Cortex of kidney (tissue), 1 donor: ENCODE results near the gene TADA3.

Source experiments
- DNase-seq: peaks from one replicate; lab custom pipeline; 2025; lab: John Stamatoyannopoulos, UW

Gene TADA3

DNA sequence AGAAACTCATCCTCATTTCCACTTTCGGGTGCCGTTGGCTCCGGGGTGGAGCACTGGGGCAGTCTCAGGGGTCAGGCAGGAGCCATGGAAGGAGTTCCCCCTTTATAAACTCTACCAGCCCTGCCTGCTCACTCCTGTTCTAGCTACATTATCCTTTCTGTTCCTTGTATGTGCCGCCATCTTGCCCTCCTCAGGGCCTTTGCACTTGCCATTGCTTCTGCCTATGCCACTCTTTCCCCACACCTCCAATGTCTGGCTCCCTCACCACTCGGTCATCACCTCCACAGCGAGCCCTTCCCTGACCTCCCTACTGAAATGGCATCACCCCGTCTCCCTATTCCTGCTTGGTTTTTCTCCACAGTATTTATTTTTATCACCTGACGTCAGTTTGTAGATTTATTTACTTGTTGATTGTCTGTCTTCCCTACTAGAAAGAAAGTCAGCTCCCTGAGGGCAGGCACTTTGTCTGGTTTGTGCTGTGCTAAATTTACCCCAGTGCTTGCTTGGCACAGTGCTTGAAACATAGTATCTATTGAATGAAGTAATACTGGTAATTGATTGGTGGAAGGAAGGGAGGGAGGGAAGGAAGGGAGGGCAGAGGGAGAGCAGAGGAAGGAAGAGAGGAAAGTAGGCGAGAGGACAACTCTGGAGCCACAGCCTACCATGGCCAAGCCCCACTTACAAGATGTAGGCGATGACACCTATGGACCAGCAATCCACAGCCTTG lies 31.3 kb downstream of the TADA3 start:
- DNase-seq, result no peak

DNA sequence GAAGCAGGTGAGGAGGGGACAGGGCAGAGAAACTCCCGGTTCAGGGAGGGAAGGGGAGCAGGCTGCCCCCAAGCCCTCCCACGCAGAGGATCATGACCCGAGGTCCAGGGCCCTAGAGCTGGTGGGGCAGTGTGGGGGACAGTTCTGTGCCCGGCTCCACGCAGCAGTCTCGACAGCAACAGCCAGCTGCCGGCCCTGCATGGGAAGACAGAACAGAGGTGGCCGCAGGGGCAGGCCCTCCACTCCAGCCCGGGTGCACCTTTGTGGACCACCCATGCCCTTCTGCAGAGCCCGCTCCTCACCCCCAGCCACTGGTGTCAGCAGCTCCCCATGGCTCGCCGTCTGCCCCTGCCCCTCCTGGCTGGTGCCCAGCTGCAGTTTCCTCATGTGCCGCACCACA lies 34.8 kb downstream of the TADA3 start:
- no peak for DNase-seq

DNA sequence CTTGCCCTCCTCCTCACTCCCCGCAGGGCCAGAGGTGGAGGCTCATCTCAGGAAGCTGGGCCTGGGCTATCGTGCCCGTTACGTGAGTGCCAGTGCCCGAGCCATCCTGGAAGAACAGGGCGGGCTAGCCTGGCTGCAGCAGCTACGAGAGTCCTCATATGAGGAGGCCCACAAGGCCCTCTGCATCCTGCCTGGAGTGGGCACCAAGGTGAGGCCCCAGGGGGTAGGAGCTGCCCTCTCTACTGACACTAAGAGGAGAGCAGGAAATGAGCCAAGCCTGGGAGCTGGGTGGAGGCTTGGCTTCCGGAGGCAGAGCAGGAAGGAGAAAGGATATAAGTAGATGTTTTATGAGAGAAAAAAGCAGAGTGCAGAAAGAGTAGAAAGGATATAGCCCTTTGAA lies 37.6 kb downstream of the TADA3 start:
- no peak for DNase-seq

- no peak for DNase-seq
Measured at GRCh38 chr3:9750556-9751411, 41.5 kb downstream of the TADA3 start.

DNA sequence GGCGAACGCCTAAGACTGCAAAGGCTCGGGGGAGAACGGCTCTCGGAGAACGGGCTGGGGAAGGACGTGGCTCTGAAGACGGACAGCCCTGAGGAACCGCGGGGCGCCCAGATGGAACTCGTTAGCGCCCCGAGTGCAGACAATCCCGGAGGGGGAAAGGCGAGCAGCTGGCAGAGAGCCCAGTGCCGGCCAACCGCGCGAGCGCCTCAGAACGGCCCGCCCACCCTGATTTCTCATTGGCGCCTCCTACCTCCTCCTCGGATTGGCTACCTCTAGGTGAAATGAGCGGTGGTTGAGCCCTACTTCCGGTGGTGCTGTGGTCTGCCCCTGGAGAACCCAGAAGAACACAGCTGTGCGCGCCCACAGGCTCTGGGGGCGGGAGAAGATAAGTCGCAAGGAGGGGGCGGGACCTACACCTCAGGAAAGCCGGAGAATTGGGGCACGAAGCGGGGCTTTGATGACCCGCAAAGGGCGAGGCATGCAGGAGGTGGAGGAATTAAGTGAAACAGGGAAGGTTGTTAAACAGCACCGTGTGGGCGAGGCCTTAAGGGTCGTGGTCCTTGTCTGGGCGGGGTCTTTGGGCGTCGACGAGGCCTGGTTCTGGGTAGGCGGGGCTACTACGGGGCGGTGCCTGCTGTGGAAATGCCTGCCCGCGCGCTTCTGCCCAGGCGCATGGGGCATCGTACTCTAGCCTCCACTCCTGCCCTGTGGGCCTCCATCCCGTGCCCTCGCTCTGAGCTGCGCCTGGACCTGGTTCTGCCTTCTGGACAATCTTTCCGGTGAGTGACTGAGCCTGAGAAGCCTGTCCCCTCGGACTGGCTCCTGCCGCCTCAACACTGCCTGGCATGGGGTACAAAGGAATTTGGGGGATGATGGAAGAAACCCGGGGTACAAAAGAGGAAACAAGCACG lies 42.4 kb downstream of the TADA3 start, which contains the start of gene OGG1:
TSS of gene OGG1 (plus strand) at position 308 of the 911 bp plus-strand sequence. CDS start at position 643, 335 bp downstream.
- DNase-seq, result no peak

DNA sequence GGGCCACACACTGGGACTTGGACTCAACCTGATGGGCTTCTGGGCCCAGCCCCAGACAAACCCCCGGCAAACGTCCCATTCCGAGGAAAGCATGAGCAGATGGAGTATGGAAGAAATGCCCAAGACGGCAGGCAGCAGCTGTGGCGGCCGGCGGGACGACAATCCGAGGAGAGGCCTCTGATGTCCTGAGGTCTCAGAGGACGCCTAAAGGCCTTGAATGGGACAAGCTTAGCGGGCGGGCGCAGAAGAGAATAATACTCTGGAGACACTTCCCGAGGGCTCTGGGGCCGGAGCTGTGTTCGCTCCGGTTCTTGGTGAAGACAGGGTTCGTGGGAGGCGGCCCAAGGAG lies 43.0 kb downstream of the TADA3 start:
- no peak for DNase-seq

- DNase-seq, result no peak
Measured at GRCh38 chr3:9748031-9748430, 44.2 kb downstream of the TADA3 start.

DNA sequence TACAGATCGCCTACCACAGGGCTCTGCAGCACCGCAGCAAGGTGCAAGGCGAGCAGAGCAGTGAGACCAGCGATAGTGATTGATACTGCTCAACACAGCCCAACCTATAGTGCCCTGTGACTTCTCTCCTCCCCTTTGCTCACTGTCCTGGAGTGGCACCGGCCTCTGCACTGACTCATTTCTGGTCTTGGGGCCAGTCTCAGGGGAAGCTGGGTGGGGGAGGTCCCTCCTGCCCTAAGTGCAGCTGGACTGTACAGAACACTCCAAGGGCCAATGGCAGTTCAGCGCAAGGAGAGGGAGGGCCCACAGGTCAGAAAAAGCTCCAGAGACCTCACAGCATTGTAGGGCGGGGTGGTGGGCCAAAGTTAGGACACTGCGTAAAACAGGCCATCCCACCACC lies 45.0 kb downstream of the TADA3 start:
- DNase-seq, result no peak

DNA sequence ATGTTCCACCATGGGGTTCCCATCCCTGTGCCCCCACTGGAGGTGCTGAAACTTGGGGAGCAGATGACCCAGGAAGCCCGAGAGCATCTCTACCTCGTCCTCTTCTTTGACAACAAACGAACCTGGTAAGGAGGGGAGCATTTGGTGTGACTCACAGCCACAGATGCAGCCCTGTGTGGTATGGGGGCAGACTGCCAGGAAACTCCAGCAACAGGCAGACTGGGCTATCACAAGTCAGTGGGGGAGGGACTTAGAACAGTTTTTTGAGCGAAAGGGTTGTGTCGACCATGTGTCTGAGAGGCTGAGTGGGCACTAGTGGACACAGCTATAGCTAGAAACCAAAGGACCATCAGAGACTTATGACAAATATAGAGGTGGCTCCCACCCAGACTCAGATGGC lies 45.9 kb downstream of the TADA3 start:
- DNase-seq, result no peak

GRCh38 chr3:9745521-9745920 lies 46.8 kb downstream of the TADA3 start:
- no peak for DNase-seq

- DNase-seq, result no peak
Measured at GRCh38 chr3:9744162-9744561, 48.1 kb downstream of the TADA3 start.

- no peak for DNase-seq
Measured at GRCh38 chr3:9743548-9743947, 48.7 kb downstream of the TADA3 start.

- DNase-seq, result no peak
Measured at GRCh38 chr3:9742560-9742959, 49.7 kb downstream of the TADA3 start.

DNA sequence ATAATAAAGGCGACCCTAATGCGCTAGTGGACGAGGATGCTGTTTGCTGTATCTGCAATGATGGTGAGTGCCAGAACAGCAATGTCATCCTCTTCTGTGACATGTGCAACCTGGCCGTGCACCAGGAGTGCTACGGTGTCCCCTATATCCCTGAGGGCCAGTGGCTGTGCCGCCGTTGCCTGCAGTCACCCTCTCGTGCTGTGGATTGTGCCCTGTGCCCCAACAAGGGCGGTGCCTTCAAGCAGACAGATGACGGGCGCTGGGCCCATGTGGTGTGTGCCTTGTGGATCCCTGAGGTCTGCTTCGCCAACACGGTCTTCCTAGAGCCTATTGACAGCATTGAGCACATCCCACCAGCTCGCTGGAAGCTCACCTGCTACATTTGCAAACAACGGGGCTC lies 53.1 kb downstream of the TADA3 start:
- DNase-seq, result no peak

DNA sequence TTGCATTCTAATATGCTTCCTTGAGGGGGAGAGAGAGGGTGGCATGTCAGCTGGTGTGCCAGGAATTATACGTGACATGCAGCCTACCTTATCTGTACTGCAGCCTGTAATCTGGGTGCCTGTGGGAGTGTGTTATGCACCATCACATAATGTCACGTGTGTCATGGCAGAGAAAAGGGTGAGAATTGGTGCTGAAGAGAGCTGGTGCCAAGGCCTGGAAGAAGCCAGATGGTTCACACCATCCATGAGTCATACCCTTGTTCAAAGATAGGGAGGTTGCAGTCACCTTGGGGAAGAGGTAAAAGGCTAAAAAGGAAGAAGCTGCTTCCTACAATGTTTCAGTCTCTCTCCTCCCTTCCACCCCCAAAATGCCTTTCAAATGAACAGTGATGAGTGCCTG lies 55.4 kb downstream of the TADA3 start:
- no peak for DNase-seq

GRCh38 chr3:9732740-9733115 lies 59.5 kb downstream of the TADA3 start:
- no peak for DNase-seq

DNA sequence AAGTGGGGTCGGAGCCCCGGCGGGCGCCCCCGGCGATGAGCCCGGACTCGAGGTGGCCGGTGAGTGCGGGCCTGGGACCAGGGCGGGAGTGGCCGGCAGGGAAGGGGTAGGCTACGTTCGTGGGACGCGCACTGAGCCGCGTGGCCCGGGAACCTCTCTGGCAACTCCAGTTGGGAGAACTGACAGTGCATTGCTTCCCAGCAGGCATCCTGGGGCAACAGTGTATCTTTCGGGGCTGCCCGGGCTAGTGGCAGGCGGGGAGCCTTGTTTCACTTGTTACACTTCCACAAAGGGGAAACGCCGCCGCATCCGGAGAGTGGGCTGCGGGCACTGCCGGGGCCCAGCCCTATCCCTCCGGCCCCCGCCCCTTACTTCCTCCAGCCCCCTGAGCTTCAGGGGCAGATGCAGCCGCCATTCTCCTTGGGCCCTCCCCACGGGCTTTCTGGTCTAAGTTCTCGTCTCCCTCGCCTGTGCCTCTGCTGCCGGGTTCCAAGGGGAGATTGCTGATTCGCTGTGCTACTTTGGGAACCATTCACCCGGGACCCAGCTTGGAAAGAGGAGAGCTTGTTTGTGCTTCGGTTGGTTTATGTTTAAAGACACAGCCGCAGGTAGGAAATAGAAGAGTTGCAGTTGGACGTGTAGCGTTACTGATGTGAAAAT lies 60.1 kb downstream of the TADA3 start:
- DNase-seq, result no peak

DNA sequence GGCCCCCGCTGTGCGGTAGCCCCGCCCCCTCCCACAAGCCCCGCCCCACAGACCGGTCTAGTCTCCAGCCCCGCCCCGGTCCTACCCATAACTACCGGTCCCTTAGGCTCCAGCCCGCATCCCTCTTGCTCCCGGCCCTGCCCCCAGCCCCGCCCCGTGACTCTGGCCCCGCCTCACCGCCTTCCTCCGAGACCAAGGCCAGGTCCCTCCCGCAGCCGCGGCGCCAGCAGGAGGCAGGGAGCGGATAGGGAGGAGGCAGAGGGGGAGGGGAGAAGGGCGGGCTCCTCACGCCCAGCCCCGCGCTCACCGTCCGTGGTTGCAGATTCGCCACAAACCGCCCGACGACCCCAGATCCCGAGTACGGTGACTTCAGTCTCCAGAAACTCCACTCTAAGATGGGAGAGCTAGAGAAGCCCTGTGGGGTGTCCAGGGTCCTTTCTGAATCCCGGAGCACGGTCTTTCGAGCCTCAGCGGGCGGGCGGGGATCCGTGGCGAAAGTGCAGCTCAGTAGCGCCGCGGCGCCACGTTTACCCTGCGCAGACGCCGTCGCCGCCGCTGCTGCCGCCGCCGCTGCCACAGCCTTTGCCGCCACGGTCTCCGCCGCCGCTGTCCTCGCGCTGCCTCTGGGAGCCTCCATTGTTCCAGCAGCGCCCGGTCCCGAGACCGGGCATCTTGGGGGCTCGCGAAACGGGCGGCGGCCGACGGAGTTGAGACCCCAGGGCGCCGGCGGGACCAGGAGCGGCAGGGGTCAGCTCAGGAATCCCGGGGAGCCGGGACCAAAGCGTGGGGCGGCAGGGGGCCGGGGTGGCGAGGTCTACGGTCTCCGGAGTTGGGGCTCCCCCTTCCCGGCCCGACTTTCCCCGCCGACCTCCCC lies 60.8 kb downstream of the TADA3 start, which contains the start of gene BRPF1:
TSS of gene BRPF1 (plus strand) at position 530 of the 874 bp plus-strand sequence. CDS start 2,406 bp downstream, outside the sequence.
- peak; percentile 49 for DNase-seq

DNA sequence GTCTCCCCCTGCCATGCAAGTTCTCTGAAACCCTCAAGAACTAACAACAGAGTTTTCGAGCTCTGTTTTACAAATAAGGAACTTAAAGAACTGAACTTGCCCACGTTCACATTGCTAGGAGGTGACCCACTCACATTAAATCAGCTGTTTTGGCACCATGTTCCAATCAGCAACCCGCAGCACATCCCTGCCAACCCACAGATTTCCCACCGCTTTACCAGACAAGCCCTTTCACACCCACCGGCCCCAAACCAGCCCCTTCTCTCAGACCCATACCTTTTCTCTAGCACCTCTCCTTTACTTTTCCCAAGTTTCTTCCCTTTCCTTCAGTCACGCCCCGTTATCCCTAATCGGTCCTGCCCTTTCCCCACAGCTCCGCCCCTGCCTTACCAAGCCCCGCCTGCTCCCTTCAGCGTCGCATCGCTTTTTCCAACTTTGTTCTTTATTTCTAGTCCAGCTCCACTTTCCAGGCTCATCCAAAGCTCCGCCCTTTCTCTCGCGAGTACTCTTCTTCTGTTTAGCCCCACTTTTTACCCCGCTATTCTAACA lies 61.5 kb downstream of the TADA3 start:
- DNase-seq, result no peak
